ENCODE measurements around the gene B9D1. TPM values are rescaled to one million over a fixed set of nuclear protein-coding genes. Genes with fewer than 3 reads are reported as not detected.

The B9D1 gene
- total and polyA plus RNA-seq, 9 of the 15 experiments (the other 6 are each of a cell fraction or from before 2014, with no cell fraction given) = 8.9 to 28.0 (median 17.9) TPM

DNA sequence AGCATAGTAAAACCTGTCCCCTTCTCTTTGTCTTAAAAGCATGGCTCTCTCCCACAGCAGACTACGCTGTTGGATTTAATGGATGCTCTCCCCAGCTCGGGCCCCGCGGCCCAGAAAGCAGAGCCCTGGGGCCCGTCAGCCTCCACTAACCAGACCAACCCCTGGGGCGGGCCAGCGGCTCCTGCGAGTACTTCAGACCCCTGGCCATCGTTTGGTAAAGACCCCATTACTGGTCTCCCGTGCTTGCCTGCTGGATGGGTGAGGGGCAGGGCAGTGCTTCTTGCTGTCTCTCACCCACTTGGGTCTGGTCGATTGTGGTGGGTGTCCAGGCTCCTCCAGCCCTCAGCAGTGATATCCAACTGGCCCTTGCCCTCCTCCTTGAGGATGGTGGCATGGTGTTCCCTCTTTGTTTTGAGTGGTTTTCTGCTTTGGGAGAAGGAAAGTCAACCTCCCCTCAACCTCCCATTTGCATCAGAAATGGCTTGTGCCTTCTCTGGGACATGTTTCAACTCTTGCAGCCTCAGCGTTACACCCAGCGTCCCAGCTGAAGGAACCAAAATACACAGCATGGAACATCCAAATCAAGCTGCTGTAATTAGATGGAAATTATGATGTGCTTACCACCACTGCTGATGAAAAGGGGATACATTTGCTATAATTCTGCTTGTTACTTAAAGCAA, 49.3 kb downstream of the B9D1 start (continued):
- no peak for TF ChIP-seq NBN (IDR thresholded peaks at IDR 0.05; ENCODE audit: low read depth)

- in situ Hi-C loops (cut with MboI) = no loop called here
- Histone ChIP-seq H4K20me1 (replicated peaks; ENCODE audit: control insufficient read depth, insufficient read depth, low read length) (no peaks in the 10 kb centered on the region), H3K9me1 (ENCODE audit: control insufficient read depth, insufficient read depth, low read length) (no peaks in the 10 kb centered on the region), H3K9me3 (replicated peaks; ENCODE audit: control insufficient read depth, insufficient read depth, low read depth, low read length) (no peaks in the 10 kb centered on the region), H3K4me1 (replicated peaks in 1 of 2; ENCODE audit: control insufficient read depth in 2 of 2, insufficient read depth in 2 of 2, low read length in 2 of 2) (peaks cover 5 to 8% of the 10 kb centered on the region in 2 experiments; a peak in 4 of 5 replicates), H3K4me3 (no peak overlapping the region), H3K79me2 (ENCODE audit: control insufficient read depth, insufficient read depth, low read length) (no peaks in the 10 kb centered on the region), H3K9ac (ENCODE audit: insufficient read depth in 1 of 2, low read depth in 2 of 2, low read length in 2 of 2) (no peak overlapping the region; a peak in 1 of 4 replicates), H3K27me3 (ENCODE audit: control insufficient read depth in 2 of 2, insufficient read depth in 2 of 2, low read length in 2 of 2) (no peaks in the 10 kb centered on the region), H3K27ac (ENCODE audit: extremely low read depth, low read depth, low read length) (no peak overlapping the region), H2AFZ (ENCODE audit: low read depth, low read length) (no peak overlapping the region), H3K4me2 (ENCODE audit: insufficient read depth, low read length) (no peak overlapping the region), H3K36me3 (ENCODE audit: control insufficient read depth, insufficient read depth, low read length) (peaks cover 18% of the 10 kb centered on the region; the same call in 2 of the 3 replicates)
- TF ChIP-seq NEUROD1 (IDR thresholded peaks at IDR 0.05; ENCODE audit: borderline replicate concordance, low read depth, low read length, partially characterized antibody) = no peak
- TF ChIP-seq MAX (CRISPR knock-in tag; IDR thresholded peaks at IDR 0.05) = no peak
- ATAC-seq (no peak), FAIRE-seq (no peak), DNase-seq (ENCODE audit: extremely low read depth in 1 of 4, low spot score in 3 of 4) (no peak)
- ChIA-PET POLR2A (no interaction called here), CTCF (ENCODE audit: low intra/inter-chr PET ratio) (no interaction called here)
- intact Hi-C loops (cut with micrococcal nuclease) = no loop called here
- BruUV-seq (replicated peaks) = no TSS peak
- WGBS (ENCODE audit: insufficient coverage, low coverage, missing lambda C conversion rate) = 90% methylated on average over 6 of the region's 7 CpGs
Observed at GRCh38 chr17:19312406-19312805, 50.1 kb downstream of the B9D1 start.

All from K562 (cell line).